Measurements from ENCODE around the gene CDH23. TPM values are rescaled to one million over a fixed set of nuclear protein-coding genes. Genes with fewer than 3 reads are reported as not detected.

The CDH23 gene
- total and polyA plus RNA-seq, 9 of the 15 experiments (the other 6 are each of a cell fraction or from before 2014, with no cell fraction given): 0.18 to 1.2 (median 0.47) TPM

DNA sequence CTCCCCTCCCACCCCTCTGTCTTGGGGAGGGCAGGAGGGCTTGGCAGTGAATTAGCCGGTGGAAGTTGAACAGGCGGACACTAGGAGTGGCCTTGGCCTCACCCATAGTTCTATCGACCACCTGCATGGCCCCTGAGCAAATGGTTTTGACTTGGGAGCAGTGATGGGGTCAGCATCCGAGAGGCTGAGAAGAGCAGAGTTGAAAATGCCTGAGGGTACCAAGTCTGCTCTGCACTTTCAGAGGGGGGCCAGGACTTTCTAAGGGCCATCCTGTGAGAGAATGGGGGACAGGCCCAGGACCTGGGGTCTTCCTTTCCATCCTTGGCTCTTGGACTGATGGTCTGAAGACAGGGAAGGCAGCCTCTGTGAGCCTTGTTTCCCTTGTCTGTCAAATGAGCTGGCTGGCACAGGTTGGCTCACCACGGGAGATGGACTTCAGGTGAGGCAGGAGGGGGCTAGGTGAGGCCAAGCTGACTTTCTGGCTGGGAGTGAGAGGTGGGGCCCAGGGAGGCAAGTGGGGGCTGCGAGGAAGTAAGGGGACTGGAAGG is 29.4 kb downstream of the CDH23 start:
- no peak for ATAC-seq
- FAIRE-seq: no peak
- DNase-seq (ENCODE audit: extremely low read depth in 1 of 4, low spot score in 3 of 4): no peak
- no peak overlapping the region for H3K9ac ChIP-seq (ENCODE audit: insufficient read depth in 1 of 2, low read depth in 2 of 2, low read length in 2 of 2)
- in situ Hi-C loops (cut with MboI): no loop called here
- peaks cover 14% of the 10 kb centered on the region for H4K20me1 ChIP-seq (replicated peaks; ENCODE audit: control insufficient read depth, insufficient read depth, low read length)
- H3K79me2 ChIP-seq (ENCODE audit: control insufficient read depth, insufficient read depth, low read length): no peaks in the 10 kb centered on the region
- no peak overlapping the region for H3K4me2 ChIP-seq (ENCODE audit: insufficient read depth, low read length)
- H2AFZ ChIP-seq (ENCODE audit: low read depth, low read length): no peak overlapping the region
- H3K36me3 ChIP-seq (ENCODE audit: control insufficient read depth, insufficient read depth, low read length): no peaks in the 10 kb centered on the region
- CTCF ChIA-PET (ENCODE audit: low intra/inter-chr PET ratio): no interaction called here
- no peak overlapping the region for H3K27ac ChIP-seq (ENCODE audit: extremely low read depth, low read depth, low read length)
- H3K4me1 ChIP-seq (replicated peaks in 1 of 2; ENCODE audit: control insufficient read depth in 2 of 2, insufficient read depth in 2 of 2, low read length in 2 of 2): no peaks in the 10 kb centered on the region
- H3K27me3 ChIP-seq (ENCODE audit: control insufficient read depth in 2 of 2, insufficient read depth in 2 of 2, low read length in 2 of 2): peaks cover 29 to 48% of the 10 kb centered on the region in 2 experiments
- H3K9me3 ChIP-seq (replicated peaks; ENCODE audit: control insufficient read depth, insufficient read depth, low read depth, low read length): no peaks in the 10 kb centered on the region
- POLR2A ChIA-PET: interaction anchor here (0.6 to 1.0 kb wide), 2 partner anchors 15 to 107 kb away, joined by 3 to 4 read pairs; partner anchors contain the start of gene SLC29A3
- TF ChIP-seq LARP7 (IDR thresholded peaks at IDR 0.05) (no peak), ZNF696 (CRISPR knock-in tag; conservative IDR thresholded peaks at IDR 0.05) (no peak), GTF2F1 (IDR thresholded peaks at IDR 0.05; ENCODE audit: low read depth, low read length) (no peak), BCOR (IDR thresholded peaks at IDR 0.05) (no peak), ETV1 (tag; conservative IDR thresholded peaks at IDR 0.05; ENCODE audit: low read depth) (no peak), BRF1 (IDR thresholded peaks at IDR 0.05; ENCODE audit: borderline replicate concordance, extremely low read depth, insufficient read length) (no peak), ETS2 (tag; IDR thresholded peaks at IDR 0.05; ENCODE audit: borderline replicate concordance, poor library complexity, severe bottlenecking) (no peak), HNRNPUL1 (IDR thresholded peaks at IDR 0.05; ENCODE audit: low read length) (no peak), ELF1 (tag; IDR thresholded peaks at IDR 0.05) (no peak), HMG20A (CRISPR knock-in tag; conservative IDR thresholded peaks at IDR 0.05) (no peak), GATAD2B (IDR thresholded peaks at IDR 0.05; ENCODE audit: borderline replicate concordance) (no peak), MCM2 (IDR thresholded peaks at IDR 0.05; ENCODE audit: low read depth) (no peak), PCBP1 (IDR thresholded peaks at IDR 0.05; ENCODE audit: low read depth, low read length, poor library complexity, severe bottlenecking) (no peak), ZNF589 (CRISPR knock-in tag; IDR thresholded peaks at IDR 0.05; ENCODE audit: low read depth) (no peak), PTRF (tag; IDR thresholded peaks at IDR 0.05) (no peak), CEBPG (CRISPR knock-in tag; IDR thresholded peaks at IDR 0.05) (no peak), CEBPG (tag; conservative IDR thresholded peaks at IDR 0.05 in 1 of 2, IDR thresholded peaks at IDR 0.05 in 1 of 2) (no peak)
- TF ChIP-seq, protein P1, sequence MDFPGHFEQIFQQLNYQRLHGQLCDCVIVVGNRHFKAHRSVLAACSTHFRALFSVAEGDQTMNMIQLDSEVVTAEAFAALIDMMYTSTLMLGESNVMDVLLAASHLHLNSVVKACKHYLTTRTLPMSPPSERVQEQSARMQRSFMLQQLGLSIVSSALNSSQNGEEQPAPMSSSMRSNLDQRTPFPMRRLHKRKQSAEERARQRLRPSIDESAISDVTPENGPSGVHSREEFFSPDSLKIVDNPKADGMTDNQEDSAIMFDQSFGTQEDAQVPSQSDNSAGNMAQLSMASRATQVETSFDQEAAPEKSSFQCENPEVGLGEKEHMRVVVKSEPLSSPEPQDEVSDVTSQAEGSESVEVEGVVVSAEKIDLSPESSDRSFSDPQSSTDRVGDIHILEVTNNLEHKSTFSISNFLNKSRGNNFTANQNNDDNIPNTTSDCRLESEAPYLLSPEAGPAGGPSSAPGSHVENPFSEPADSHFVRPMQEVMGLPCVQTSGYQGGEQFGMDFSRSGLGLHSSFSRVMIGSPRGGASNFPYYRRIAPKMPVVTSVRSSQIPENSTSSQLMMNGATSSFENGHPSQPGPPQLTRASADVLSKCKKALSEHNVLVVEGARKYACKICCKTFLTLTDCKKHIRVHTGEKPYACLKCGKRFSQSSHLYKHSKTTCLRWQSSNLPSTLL (IDR thresholded peaks at IDR 0.05): no peak
- TF ChIP-seq, protein P2, sequence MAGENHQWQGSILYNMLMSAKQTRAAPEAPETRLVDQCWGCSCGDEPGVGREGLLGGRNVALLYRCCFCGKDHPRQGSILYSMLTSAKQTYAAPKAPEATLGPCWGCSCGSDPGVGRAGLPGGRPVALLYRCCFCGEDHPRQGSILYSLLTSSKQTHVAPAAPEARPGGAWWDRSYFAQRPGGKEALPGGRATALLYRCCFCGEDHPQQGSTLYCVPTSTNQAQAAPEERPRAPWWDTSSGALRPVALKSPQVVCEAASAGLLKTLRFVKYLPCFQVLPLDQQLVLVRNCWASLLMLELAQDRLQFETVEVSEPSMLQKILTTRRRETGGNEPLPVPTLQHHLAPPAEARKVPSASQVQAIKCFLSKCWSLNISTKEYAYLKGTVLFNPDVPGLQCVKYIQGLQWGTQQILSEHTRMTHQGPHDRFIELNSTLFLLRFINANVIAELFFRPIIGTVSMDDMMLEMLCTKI (IDR thresholded peaks at IDR 0.05; ENCODE audit: partially characterized antibody): no peak
- H3K9me1 ChIP-seq (ENCODE audit: control insufficient read depth, insufficient read depth, low read length): no peaks in the 10 kb centered on the region
- H3K4me3 ChIP-seq: no peak overlapping the region
- no TSS peak for BruUV-seq (replicated peaks)
- intact Hi-C loops (cut with micrococcal nuclease): no loop called here
- WGBS (ENCODE audit: insufficient coverage, low coverage, missing lambda C conversion rate): 0% methylated on average over 6 of the region's 6 CpGs
